Loucy (cell line): ENCODE measurements around the gene TPI1.

Source experiments
- CTCF ChIP-seq: fragments of 200-600 bp; sonication (generic); conservative IDR thresholded peaks from 2 replicates; pipeline ENCODE4 v1.5.1; 2014; ENCODE audit warnings: mild to moderate bottlenecking, antibody characterized with exemption, low read length
- EZH2phosphoT487 ChIP-seq: fragments of 200-600 bp; IDR thresholded peaks from 2 replicates; pipeline ENCODE4 v1.6.1; 2018; ENCODE audit warnings: antibody characterized with exemption, mild to moderate bottlenecking, moderate library complexity, borderline replicate concordance

GRCh38 chr12:6836851-6837250 is 30.5 kb upstream of the TPI1 start:
- no peak for TF ChIP-seq CTCF
- TF ChIP-seq EZH2phosphoT487, result no peak
